Suprapubic skin (tissue), 4 donors: Measurements from ENCODE around the gene CC2D1B.

ENCODE experiments used
- CTCF ChIP-seq, 2 donors: fragments of 200-600 bp in 1 of 2; fragments of 450-650 bp in 1 of 2; sonication (generic) in 1 of 2; IDR thresholded peaks; one replicate each; pipeline ENCODE4 v1.5.1; 2016 to 2019; ENCODE audit warnings: antibody characterized with exemption in 2 of 2, mild to moderate bottlenecking in 1 of 2, moderate library complexity in 1 of 2
- POLR2A ChIP-seq, 2 donors: fragments of 450-650 bp; IDR thresholded peaks; one replicate each; pipeline ENCODE4 v1.6.1; 2017; ENCODE audit warnings: antibody characterized with exemption in 2 of 2, mild to moderate bottlenecking in 2 of 2, moderate library complexity in 2 of 2
- POLR2AphosphoS5 ChIP-seq, 3 donors: sonication (generic); formaldehyde crosslinking; IDR thresholded peaks; one replicate each; pipeline ENCODE4 v1.6.1; 2017; ENCODE audit warnings: antibody characterized with exemption in 3 of 3

GRCh38 chr1:52355847-52356505 lies 10.0 kb downstream of the CC2D1B start:
- no peak for TF ChIP-seq CTCF (IDR thresholded peaks at IDR 0.05)
- TF ChIP-seq POLR2A (IDR thresholded peaks at IDR 0.05) = no peak
- TF ChIP-seq POLR2AphosphoS5 (IDR thresholded peaks at IDR 0.05) = no peak
